ENCODE measurements around the gene TPRKB.
A peak's percentile ranks its signal among the peaks of the same experiment; 100 is the strongest.

Gene TPRKB

DNA sequence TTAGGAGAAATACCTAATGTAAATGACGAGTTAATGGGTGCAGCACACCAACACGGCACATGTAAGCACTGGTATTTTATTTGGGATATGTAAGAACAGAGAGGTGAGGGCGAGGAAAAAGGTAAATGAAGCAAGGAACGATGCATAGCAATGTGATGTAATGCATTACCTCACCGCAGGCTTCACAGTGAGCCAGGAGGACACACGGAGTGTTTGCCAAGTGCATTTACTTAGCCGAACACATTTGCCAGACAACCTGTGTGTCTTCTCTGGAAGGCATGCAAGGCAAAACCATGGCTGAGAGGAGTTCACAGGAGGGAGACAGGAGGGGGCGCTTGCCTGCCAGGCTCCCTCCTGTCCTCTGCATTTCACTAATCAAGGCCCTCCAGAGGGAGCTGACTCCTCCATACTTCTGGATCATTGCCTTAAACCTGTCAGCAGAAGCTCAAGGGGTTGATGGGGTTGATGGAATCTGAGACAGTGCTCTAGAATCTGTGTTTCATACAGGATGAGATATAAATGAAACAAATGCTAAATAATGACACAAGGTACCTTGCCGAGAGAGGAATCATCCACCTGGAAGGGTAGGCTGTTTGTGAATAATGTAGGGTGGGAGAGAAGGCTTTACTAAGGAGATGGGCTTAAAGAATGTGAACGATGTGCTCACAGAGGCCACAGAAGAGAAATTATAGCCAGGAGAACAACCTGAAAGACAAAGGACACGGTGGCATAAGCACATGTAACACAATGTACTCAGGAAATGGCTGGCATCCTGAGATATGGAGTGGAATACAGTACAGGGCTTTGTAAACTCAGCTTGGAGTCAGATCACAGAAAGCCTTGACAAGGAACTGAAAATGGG lies 9.1 kb upstream of the TPRKB start:
- TF ChIP-seq, protein P1, sequence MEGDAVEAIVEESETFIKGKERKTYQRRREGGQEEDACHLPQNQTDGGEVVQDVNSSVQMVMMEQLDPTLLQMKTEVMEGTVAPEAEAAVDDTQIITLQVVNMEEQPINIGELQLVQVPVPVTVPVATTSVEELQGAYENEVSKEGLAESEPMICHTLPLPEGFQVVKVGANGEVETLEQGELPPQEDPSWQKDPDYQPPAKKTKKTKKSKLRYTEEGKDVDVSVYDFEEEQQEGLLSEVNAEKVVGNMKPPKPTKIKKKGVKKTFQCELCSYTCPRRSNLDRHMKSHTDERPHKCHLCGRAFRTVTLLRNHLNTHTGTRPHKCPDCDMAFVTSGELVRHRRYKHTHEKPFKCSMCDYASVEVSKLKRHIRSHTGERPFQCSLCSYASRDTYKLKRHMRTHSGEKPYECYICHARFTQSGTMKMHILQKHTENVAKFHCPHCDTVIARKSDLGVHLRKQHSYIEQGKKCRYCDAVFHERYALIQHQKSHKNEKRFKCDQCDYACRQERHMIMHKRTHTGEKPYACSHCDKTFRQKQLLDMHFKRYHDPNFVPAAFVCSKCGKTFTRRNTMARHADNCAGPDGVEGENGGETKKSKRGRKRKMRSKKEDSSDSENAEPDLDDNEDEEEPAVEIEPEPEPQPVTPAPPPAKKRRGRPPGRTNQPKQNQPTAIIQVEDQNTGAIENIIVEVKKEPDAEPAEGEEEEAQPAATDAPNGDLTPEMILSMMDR (conservative IDR thresholded peaks at IDR 0.05; ENCODE audit: low read depth, low read length) = no peak
- Histone ChIP-seq H2AFZ (ENCODE audit: low read depth) (no peak overlapping the region), H4K20me1 (ENCODE audit: insufficient read depth) (no peaks in the 10 kb centered on the region), H3K9ac (no peak overlapping the region), H3K79me2 (ENCODE audit: insufficient read depth, low read depth) (no peaks in the 10 kb centered on the region), H3K36me3 (ENCODE audit: insufficient read depth) (no peaks in the 10 kb centered on the region), H3K4me2 (no peak overlapping the region), H3K27me3 (ENCODE audit: insufficient read depth, low read depth) (no peaks in the 10 kb centered on the region), H3K4me3 (IDR thresholded peaks at IDR 0.05; ENCODE audit: insufficient read depth, low read depth, low read length) (no peak overlapping the region), H3K4me1 (ENCODE audit: low read depth, poor library complexity, severe bottlenecking) (no peaks in the 10 kb centered on the region), H3K27ac (no peak overlapping the region)

DNA sequence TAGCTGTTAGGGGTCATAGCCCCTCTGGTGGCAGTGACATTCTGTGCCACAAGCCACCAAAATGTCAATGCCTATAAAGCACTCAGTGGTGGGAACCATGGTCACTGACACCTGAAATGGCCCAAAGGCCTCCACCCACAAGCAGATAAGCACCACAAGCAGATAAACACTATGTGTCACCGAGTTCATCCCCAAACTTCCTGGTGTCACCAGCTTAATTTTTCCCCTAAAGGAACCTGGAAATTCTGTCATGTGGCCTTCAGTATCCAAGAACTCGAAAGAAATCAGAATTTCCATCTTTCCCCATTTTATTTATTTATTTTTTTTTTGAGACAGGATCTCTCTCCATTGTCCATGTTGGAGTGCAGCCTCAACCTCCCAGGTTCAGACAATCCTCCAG lies 3.6 kb upstream of the TPRKB start:
- no peak overlapping the region for H3K9ac ChIP-seq
- H3K79me2 ChIP-seq (ENCODE audit: insufficient read depth, low read depth) = peaks cover 10% of the 10 kb centered on the region; the same call in 1 of the 2 replicates
- H3K4me2 ChIP-seq = no peak overlapping the region
- H3K27ac ChIP-seq = no peak overlapping the region
- H4K20me1 ChIP-seq (ENCODE audit: insufficient read depth) = no peaks in the 10 kb centered on the region
- no peak overlapping the region for H3K4me3 ChIP-seq (IDR thresholded peaks at IDR 0.05; ENCODE audit: insufficient read depth, low read depth, low read length)
- no peak overlapping the region for H2AFZ ChIP-seq (ENCODE audit: low read depth)
- H3K4me1 ChIP-seq (ENCODE audit: low read depth, poor library complexity, severe bottlenecking) = peaks cover 5% of the 10 kb centered on the region
- H3K27me3 ChIP-seq (ENCODE audit: insufficient read depth, low read depth) = no peaks in the 10 kb centered on the region
- H3K36me3 ChIP-seq (ENCODE audit: insufficient read depth) = no peaks in the 10 kb centered on the region
- TF ChIP-seq, protein P1 (conservative IDR thresholded peaks at IDR 0.05; ENCODE audit: low read depth, low read length) = no peak

DNA sequence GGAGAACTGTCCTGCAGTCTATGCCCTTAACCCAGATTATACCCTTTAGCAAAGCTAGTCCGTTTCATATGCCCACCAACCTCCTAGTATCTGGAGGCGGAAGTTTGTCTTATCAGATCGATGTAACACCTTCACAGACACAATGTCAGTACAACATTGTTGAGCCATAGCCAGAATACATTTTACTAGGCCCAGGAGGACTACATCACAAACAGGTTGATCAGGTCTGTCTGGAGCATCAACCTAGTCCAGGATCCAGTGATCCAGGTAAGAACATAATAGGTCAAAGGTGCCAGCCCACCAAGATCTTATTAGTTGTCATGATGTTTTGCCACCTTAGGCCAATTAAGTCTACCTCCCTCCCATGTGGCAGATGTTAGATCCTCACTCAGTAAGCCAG lies 2.0 kb upstream of the TPRKB start:
- Histone ChIP-seq H2AFZ (ENCODE audit: low read depth) (no peak overlapping the region), H3K4me3 (IDR thresholded peaks at IDR 0.05; ENCODE audit: insufficient read depth, low read depth, low read length) (no peak overlapping the region), H3K27ac (no peak overlapping the region), H3K27me3 (ENCODE audit: insufficient read depth, low read depth) (no peaks in the 10 kb centered on the region), H3K36me3 (ENCODE audit: insufficient read depth) (no peaks in the 10 kb centered on the region; the same call in 1 of the 2 replicates), H3K9ac (no peak overlapping the region), H4K20me1 (ENCODE audit: insufficient read depth) (no peaks in the 10 kb centered on the region), H3K4me1 (ENCODE audit: low read depth, poor library complexity, severe bottlenecking) (peaks cover 10% of the 10 kb centered on the region), H3K4me2 (no peak overlapping the region), H3K79me2 (ENCODE audit: insufficient read depth, low read depth) (peaks cover 21% of the 10 kb centered on the region; the same call in 1 of the 2 replicates)
- TF ChIP-seq, protein P1 (conservative IDR thresholded peaks at IDR 0.05; ENCODE audit: low read depth, low read length) = no peak

DNA sequence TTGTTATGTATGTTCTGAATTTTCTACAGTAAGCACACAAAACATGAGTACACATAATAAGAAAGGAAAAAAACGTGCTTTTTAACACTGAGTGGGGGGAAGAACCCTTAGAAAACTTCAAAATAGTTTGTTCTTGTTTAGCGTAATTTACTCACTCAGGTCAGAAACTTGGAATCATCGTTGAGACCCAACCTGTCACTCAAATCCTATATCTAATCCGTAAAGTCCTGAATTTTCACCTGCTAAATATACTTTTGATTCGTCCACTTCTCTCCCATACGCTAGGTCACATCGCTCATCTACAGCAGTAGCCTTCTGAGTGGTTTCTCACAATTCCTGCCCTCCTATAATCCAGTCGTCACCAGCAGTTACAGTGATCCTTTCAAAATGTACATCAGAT lies 767 bp downstream of the TPRKB start:
- H3K27me3 ChIP-seq (ENCODE audit: insufficient read depth, low read depth) = no peaks in the 10 kb centered on the region
- TF ChIP-seq, protein P1 (conservative IDR thresholded peaks at IDR 0.05; ENCODE audit: low read depth, low read length) = no peak
- H2AFZ ChIP-seq (ENCODE audit: low read depth) = peak overlapping the region; percentile 95; the same call in 1 of the 2 replicates
- H3K27ac ChIP-seq = peak overlapping the region; percentile 45; the same call in 1 of the 2 replicates
- H3K4me3 ChIP-seq (IDR thresholded peaks at IDR 0.05; ENCODE audit: insufficient read depth, low read depth, low read length) = peak overlapping the region; percentile 74
- peaks cover 21% of the 10 kb centered on the region; the same call in 1 of the 2 replicates for H3K79me2 ChIP-seq (ENCODE audit: insufficient read depth, low read depth)
- H4K20me1 ChIP-seq (ENCODE audit: insufficient read depth) = no peaks in the 10 kb centered on the region
- H3K4me2 ChIP-seq = peak overlapping the region; percentile 82
- peaks cover 10% of the 10 kb centered on the region for H3K4me1 ChIP-seq (ENCODE audit: low read depth, poor library complexity, severe bottlenecking)
- H3K36me3 ChIP-seq (ENCODE audit: insufficient read depth) = no peaks in the 10 kb centered on the region; the same call in 1 of the 2 replicates
- H3K9ac ChIP-seq = peak overlapping the region; percentile 61; the same call in 1 of the 2 replicates

Data from KMS-11 (cell line).